Measurements from ENCODE around the gene MPPE1. TPM values are rescaled to one million over a fixed set of nuclear protein-coding genes. Genes with fewer than 3 reads are reported as not detected.

Gene MPPE1
- total RNA-seq, 4 donors from 2014 or later = 10.9 to 30.2 (median 24.4) TPM

DNA sequence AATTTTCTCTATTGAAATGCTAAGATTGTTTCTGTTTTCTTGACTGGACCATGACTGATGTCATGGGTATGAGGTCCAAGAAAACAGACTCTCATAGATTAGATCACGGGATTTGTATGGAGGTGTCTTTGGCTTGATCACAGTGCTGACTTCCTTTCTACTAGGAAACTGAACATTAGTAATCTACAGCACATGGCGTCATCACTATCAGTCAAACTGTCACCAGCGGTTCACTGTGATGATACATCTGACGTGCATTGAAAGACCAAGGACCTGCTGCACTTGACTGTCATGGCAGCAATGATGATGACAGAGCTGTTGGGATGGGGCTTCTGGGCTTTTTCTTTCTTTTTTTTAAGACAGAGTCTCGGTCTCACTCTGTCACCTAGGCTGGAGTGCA, 45.0 kb upstream of the MPPE1 start:
- TF ChIP-seq POLR2A (IDR thresholded peaks at IDR 0.05; ENCODE audit: low read depth) = no peak
- no peak for TF ChIP-seq CTCF (IDR thresholded peaks at IDR 0.05)
- TF ChIP-seq POLR2AphosphoS5 (IDR thresholded peaks at IDR 0.05) = no peak
- no peak for TF ChIP-seq EP300 (IDR thresholded peaks at IDR 0.05)
- peaks cover 0 to 9% (median 3%) of the 10 kb centered on the region in 4 donors for H3K9me3 ChIP-seq
- WGBS = 89% methylated on average over 5 of the region's 5 CpGs
- no peaks in the 10 kb centered on the region for H3K27me3 ChIP-seq
- H3K4me1 ChIP-seq = peaks cover 8 to 70% (median 44%) of the 10 kb centered on the region in 4 donors
- H3K4me3 ChIP-seq = no peak overlapping the region
- no peak for DNase-seq (ENCODE audit: extremely low spot score)
- no peak overlapping the region for H3K27ac ChIP-seq (replicated peaks in 1 of 4)
- no peaks in the 10 kb centered on the region for H3K36me3 ChIP-seq
- intact Hi-C loops (cut with DNase I) = no loop called here

DNA sequence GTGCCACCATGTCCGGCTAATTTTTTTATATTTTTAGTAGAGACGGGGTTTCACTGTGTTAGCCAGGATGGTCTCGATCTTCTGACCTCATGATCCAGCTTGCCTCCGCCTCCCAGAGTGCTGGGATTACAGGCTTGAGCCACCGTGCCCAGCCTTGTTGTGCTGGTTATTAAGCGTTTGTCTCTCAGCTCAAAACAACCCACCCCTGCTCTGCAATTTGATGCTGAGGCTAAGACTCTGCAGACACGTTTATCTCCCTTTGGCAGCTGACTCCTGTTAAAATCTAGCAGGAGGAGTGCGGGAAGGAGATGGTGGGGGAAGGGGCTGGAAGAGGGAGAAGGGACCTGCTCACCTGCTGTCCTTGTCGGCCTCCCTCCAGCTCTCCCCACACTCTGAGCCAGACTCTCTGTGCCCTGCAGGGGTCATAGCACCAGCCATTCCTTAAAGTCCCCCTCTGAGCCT, 43.3 kb upstream of the MPPE1 start:
- intact Hi-C loops (cut with DNase I) = no loop called here
- Histone ChIP-seq H3K4me3 (no peak overlapping the region), H3K27me3 (no peaks in the 10 kb centered on the region), H3K4me1 (peaks cover 12 to 87% (median 59%) of the 10 kb centered on the region in 4 donors), H3K9me3 (no peaks in the 10 kb centered on the region), H3K36me3 (no peaks in the 10 kb centered on the region), H3K27ac (replicated peaks in 1 of 4) (peak overlapping the region in 1 of 4 donors; percentile 95)
- DNase-seq (ENCODE audit: extremely low spot score) = no peak
- WGBS = 65% methylated on average over 8 of the region's 9 CpGs
- TF ChIP-seq POLR2A (IDR thresholded peaks at IDR 0.05; ENCODE audit: low read depth) (no peak), CTCF (IDR thresholded peaks at IDR 0.05) (no peak), EP300 (IDR thresholded peaks at IDR 0.05) (no peak), POLR2AphosphoS5 (IDR thresholded peaks at IDR 0.05) (no peak)

GRCh38 chr18:11950824-11951223, 42.7 kb upstream of the MPPE1 start:
- no peaks in the 10 kb centered on the region for H3K27me3 ChIP-seq
- no peaks in the 10 kb centered on the region for H3K36me3 ChIP-seq
- DNase-seq (ENCODE audit: extremely low spot score) = no peak
- peaks cover 17 to 90% (median 63%) of the 10 kb centered on the region in 4 donors for H3K4me1 ChIP-seq
- WGBS = 85% methylated on average over 5 of the region's 5 CpGs
- peak overlapping the region in 2 of 4 donors; percentile 89 to 95 for H3K27ac ChIP-seq (replicated peaks in 1 of 4)
- TF ChIP-seq CTCF (IDR thresholded peaks at IDR 0.05) (no peak), EP300 (IDR thresholded peaks at IDR 0.05) (no peak), POLR2AphosphoS5 (IDR thresholded peaks at IDR 0.05) (no peak), POLR2A (IDR thresholded peaks at IDR 0.05; ENCODE audit: low read depth) (no peak)
- no peaks in the 10 kb centered on the region for H3K9me3 ChIP-seq
- intact Hi-C loops (cut with DNase I) = no loop called here
- no peak overlapping the region for H3K4me3 ChIP-seq

- WGBS = 33% methylated on average over 6 of the region's 6 CpGs
Observed at GRCh38 chr18:11948852-11949523, 40.9 kb upstream of the MPPE1 start.

More at GRCh38 chr18:11948852-11949523, 40.9 kb upstream of the MPPE1 start:
- no peaks in the 10 kb centered on the region for H3K36me3 ChIP-seq
- intact Hi-C loops (cut with DNase I) = no loop called here
- no peaks in the 10 kb centered on the region for H3K27me3 ChIP-seq
- H3K27ac ChIP-seq (replicated peaks in 1 of 4) = peak overlapping the region; percentile 89 to 95 (median 95)
- TF ChIP-seq POLR2A (IDR thresholded peaks at IDR 0.05; ENCODE audit: low read depth) = no peak
- no peak for TF ChIP-seq CTCF (IDR thresholded peaks at IDR 0.05)
- TF ChIP-seq POLR2AphosphoS5 (IDR thresholded peaks at IDR 0.05) = peak in 1 of 2 donors; percentile 73
- H3K9me3 ChIP-seq = no peaks in the 10 kb centered on the region
- DNase-seq (ENCODE audit: extremely low spot score) = no peak
- no peak overlapping the region for H3K4me3 ChIP-seq
- peaks cover 17 to 72% (median 53%) of the 10 kb centered on the region in 4 donors for H3K4me1 ChIP-seq

All from esophagus muscularis mucosa (tissue), 4 donors.